Retinal pigment epithelial cell (primary cell): ENCODE measurements around the gene SLC36A3.

ENCODE experiments used
- DNase-seq: peaks from one replicate; pipeline ENCODE4 v3.0.0-alpha.2; 2010; ENCODE audit warnings: low read depth
- H3K4me3 ChIP-seq: 2 replicates; pipeline ENCODE4 v1.5.1; 2011; ENCODE audit warnings: mild to moderate bottlenecking, low read length, control low read depth, moderate library complexity
- CTCF ChIP-seq: conservative IDR thresholded peaks from 2 replicates; pipeline ENCODE4 v1.5.1; 2011; ENCODE audit warnings: low read depth, low read length, control low read depth, inconsistent platforms

SLC36A3 gene

GRCh38 chr5:151231359-151231758 is 72.2 kb downstream of the SLC36A3 start:
- no peak overlapping the region for H3K4me3 ChIP-seq
- TF ChIP-seq CTCF, result no peak
- no peak for DNase-seq

- no peak for DNase-seq
- H3K4me3 ChIP-seq, result no peak overlapping the region
Observed at GRCh38 chr5:151230048-151230680, 73.4 kb downstream of the SLC36A3 start.

GRCh38 chr5:151228986-151229385 is 74.6 kb downstream of the SLC36A3 start:
- no peak for TF ChIP-seq CTCF
- no peak for DNase-seq
- H3K4me3 ChIP-seq, result no peak overlapping the region

More at GRCh38 chr5:151230048-151230680, 73.4 kb downstream of the SLC36A3 start:
- no peak for TF ChIP-seq CTCF

GRCh38 chr5:151227918-151228447 is 75.6 kb downstream of the SLC36A3 start:
- DNase-seq, result no peak
- no peak overlapping the region for H3K4me3 ChIP-seq
- TF ChIP-seq CTCF, result no peak
